Activated T-cell treated with anti-CD3 and anti-CD28 coated beads, Interleukin-2, amount 50 U/mL, for 24 hours (primary cell): ENCODE measurements around the gene ATP2C2.

Source experiments
- DNase-seq: peaks from one replicate; pipeline ENCODE4 v3.0.0-alpha.2; 2020
- H3K27ac Mint-ChIP-seq: 2 replicates; pipeline ENCODE4 v1.8.0; 2020; ENCODE audit warnings: mild to moderate bottlenecking, mixed read lengths
- H3K27me3 Mint-ChIP-seq: 2 replicates; pipeline ENCODE4 v1.8.0; 2020; ENCODE audit warnings: mixed read lengths
- H3K36me3 Mint-ChIP-seq: 2 replicates; pipeline ENCODE4 v1.8.0; 2020; ENCODE audit warnings: low read depth, mixed read lengths
- H3K4me1 Mint-ChIP-seq: 2 replicates; pipeline ENCODE4 v1.8.0; 2020; ENCODE audit warnings: low read depth, mixed read lengths
- H3K4me3 Mint-ChIP-seq: 2 replicates; pipeline ENCODE4 v1.8.0; 2020; ENCODE audit warnings: mild to moderate bottlenecking, moderate library complexity, mixed read lengths
- H3K9me3 Mint-ChIP-seq: 2 replicates; pipeline ENCODE4 v1.8.0; 2020; ENCODE audit warnings: mixed read lengths

ATP2C2 gene

GRCh38 chr16:84507011-84507982 lies 139.0 kb downstream of the ATP2C2 start:
- H3K27ac Mint-ChIP-seq = peak overlapping the region; percentile 77
- DNase-seq = peak; percentile 39
- peak overlapping the region; percentile 61 for H3K4me3 Mint-ChIP-seq
- peaks cover 2% of the 10 kb centered on the region for H3K36me3 Mint-ChIP-seq
- H3K9me3 Mint-ChIP-seq = no peaks in the 10 kb centered on the region
- peaks cover 61% of the 10 kb centered on the region for H3K4me1 Mint-ChIP-seq
- no peaks in the 10 kb centered on the region for H3K27me3 Mint-ChIP-seq

DNA sequence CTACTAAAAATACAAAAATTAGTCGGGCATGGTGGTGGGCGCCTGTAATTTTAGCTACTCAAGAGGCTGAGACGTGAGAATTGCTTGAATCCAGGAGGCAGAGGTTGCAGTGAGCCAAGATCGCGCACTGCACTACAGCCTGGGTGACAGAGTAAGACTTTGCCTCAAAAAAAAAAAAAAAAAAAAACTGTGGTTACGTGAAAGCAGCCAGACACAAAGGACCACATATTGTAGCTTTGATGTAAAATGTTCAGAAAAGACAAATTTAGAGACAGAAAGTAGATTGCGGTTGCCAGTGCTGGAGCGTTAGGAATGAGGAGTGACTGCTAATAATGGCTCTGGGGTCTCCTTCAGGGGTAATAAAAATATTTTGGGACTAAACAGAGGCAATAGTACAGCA lies 140.2 kb downstream of the ATP2C2 start:
- Mint-ChIP-seq H3K27me3 (no peaks in the 10 kb centered on the region), H3K9me3 (no peaks in the 10 kb centered on the region), H3K4me1 (peaks cover 69% of the 10 kb centered on the region), H3K4me3 (peak overlapping the region; percentile 20), H3K27ac (peak overlapping the region; percentile 79), H3K36me3 (peaks cover 2% of the 10 kb centered on the region)
- peak; percentile 34 for DNase-seq

DNA sequence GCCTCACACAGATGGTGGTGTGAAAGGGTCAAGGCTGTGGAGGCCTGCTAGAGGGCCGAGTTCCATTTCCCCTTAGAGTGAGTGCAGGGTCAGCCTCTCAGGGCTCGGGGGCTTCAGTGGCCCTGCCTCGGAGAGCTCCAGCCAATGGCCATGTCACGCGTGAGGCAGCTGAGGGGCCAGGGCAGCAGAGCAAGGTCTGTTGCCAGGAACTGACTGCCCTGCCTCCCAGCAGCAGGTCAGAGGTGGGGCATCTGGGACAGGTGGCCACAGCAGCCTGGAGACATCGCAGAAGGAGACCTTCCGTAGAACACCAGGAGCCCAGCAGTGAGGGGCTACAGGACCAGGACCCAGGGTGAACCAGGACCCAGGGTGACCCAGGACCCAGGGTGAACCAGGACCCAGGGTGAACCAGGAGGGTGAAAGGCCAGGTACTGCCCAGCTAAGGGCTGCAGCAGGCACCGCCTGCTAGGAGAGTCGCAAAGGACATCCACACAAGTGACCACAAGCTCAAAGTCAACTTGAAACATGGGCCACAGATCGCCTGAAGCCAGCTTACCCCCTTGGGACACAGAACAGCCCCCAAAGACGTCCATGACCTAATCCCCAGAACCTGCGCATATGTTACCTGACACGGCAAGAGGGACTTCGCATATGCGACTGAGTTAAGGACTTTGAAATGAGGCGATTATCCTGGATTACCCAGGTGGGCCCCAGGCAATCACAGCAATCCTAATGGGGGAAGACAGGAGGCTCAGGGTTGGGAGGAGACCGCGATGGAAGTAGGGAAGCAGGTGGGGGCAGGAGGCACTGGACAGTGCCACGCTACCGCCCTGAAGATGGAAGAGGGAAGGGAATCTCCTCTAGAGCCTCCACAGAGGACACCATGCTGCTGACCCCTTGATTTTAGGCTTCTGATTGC lies 141.0 kb downstream of the ATP2C2 start:
- no peaks in the 10 kb centered on the region for H3K27me3 Mint-ChIP-seq
- no peak overlapping the region for H3K27ac Mint-ChIP-seq
- no peak overlapping the region for H3K4me3 Mint-ChIP-seq
- peaks cover 71% of the 10 kb centered on the region for H3K4me1 Mint-ChIP-seq
- H3K9me3 Mint-ChIP-seq = no peaks in the 10 kb centered on the region
- peak; percentile 30 for DNase-seq
- peaks cover 2% of the 10 kb centered on the region for H3K36me3 Mint-ChIP-seq

DNA sequence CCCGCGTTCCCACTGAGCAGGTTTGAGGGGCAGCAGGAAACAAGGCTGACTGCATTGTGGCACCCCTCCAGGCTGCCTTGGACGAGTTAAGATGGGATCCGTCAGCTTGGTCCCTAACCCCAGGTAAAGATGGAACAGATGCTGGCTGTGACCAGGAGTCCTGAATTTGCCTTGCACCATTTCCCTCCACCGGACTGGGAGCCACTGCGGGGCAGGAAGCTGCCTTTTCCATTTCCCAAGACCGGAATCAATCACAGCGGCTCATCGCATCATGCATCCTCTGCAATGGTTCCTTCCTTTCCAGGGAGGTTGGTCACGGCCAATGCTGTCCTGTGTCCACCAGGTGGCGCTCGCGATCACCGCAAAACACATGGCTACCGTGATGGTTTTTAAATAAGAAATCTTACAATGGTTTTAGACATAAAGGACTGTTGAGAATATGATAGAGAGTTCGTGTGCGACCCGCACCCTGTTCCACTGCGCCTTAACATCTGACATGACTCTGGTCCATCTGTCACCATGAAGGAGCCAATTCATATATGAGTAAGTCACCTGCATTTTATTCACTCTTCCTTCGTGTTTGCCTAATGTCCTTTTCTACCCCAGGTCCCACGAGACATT lies 143.0 kb downstream of the ATP2C2 start:
- H3K9me3 Mint-ChIP-seq = no peaks in the 10 kb centered on the region
- peak overlapping the region; percentile 69 for H3K27ac Mint-ChIP-seq

GRCh38 chr16:84511831-84512230 lies 143.5 kb downstream of the ATP2C2 start:
- no peak for DNase-seq
- H3K36me3 Mint-ChIP-seq = no peaks in the 10 kb centered on the region
- no peaks in the 10 kb centered on the region for H3K27me3 Mint-ChIP-seq
- H3K27ac Mint-ChIP-seq = peak overlapping the region; percentile 69
- H3K4me1 Mint-ChIP-seq = peaks cover 72% of the 10 kb centered on the region
- no peak overlapping the region for H3K4me3 Mint-ChIP-seq
- no peaks in the 10 kb centered on the region for H3K9me3 Mint-ChIP-seq

More for the DNA sequence above, 143.0 kb downstream of the ATP2C2 start:
- no peaks in the 10 kb centered on the region for H3K36me3 Mint-ChIP-seq
- no peaks in the 10 kb centered on the region for H3K27me3 Mint-ChIP-seq
- H3K4me3 Mint-ChIP-seq = no peak overlapping the region
- peaks cover 71% of the 10 kb centered on the region for H3K4me1 Mint-ChIP-seq
- peak; percentile 90 for DNase-seq

GRCh38 chr16:84513123-84513522 lies 144.8 kb downstream of the ATP2C2 start:
- Mint-ChIP-seq H3K27me3 (no peaks in the 10 kb centered on the region), H3K36me3 (no peaks in the 10 kb centered on the region), H3K9me3 (no peaks in the 10 kb centered on the region), H3K4me1 (peaks cover 68% of the 10 kb centered on the region), H3K4me3 (no peak overlapping the region), H3K27ac (peak overlapping the region; percentile 96)
- DNase-seq = peak; percentile 23

GRCh38 chr16:84513666-84514065 lies 145.3 kb downstream of the ATP2C2 start:
- Mint-ChIP-seq H3K36me3 (no peaks in the 10 kb centered on the region), H3K4me3 (no peak overlapping the region), H3K9me3 (no peaks in the 10 kb centered on the region), H3K27me3 (no peaks in the 10 kb centered on the region), H3K27ac (peak overlapping the region; percentile 96), H3K4me1 (peaks cover 67% of the 10 kb centered on the region)
- DNase-seq = no peak
